NCI-H1092 treated with DMSO at 0.1 percent for 48 hours (cell line): Measurements from ENCODE around the gene EDNRB.
"Not testable (repeated sequence)": the region's sequence is repeated elsewhere in the genome, so short reads cannot be mapped to it uniquely, and the experiment has no call there.

Experiments used
- DNase-seq: peaks from one replicate; lab custom pipeline; 2025; lab: John Stamatoyannopoulos, UW

The EDNRB gene

DNA sequence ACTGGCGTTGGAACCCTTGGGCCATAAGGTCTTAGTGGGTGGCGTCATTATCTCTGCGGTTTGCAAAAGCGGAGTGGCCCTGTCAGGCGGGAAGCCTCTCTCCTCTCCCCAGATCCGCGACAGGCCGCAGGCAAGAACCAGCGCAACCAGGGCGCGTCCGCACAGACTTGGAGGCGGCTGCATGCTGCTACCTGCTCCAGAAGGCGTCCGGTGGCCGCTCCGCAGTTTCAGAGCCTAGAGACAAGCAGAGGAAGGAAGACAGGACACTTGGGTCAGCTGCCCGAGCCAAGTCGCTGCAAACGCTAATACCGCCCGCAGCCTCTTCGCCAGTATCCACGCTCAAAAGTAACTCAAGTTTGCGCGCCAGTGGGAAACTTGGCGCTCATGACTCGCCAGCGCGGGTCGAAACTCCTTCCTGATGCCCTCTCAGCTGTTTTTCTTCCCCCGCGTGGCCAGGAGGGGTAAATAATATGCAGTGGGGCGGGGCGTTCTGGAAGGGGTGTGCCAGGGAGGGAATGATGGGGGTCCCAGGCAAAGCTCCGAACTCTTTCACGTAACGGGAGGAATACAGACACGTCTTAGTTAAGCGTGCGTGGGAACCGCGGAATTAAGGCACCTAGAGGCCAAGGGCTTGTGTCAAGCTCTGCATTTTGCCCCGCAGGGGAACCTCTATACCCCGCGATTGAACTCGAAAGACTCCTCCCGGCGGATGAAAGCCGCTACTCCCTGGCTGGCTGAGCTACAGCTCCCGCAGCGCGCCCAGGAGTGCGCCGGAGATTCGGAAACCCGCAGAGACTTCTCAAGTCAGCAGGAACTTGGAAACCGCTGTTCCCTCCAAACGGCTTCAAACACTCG is at the start of gene EDNRB:
Gene EDNRB, minus strand, starts transcription at position 441 of the 855 bp plus-strand sequence. Its CDS starts 258 bp downstream, at position 183.
- peak; percentile 51 for DNase-seq

DNA sequence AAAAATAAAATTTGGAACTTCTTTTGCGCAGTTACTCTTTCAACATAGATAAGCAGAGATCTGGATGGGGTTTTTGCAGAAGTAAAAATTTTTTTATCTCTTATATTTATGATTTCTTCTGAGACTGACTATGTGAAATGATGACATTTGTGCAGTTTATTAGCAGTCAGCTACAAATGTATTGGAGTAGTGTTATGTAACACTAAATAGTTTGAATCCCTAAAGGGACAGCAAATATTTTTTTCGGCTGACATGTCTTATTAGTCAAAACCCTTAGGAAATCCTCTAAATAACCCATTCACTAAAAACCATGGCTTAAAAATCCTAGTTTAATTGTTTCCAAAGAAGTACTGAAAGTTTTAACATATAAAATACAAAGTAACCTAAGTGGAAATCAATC is 48.0 kb upstream of the EDNRB start:
- no peak for DNase-seq

- DNase-seq = no peak
These were observed 34.1 kb upstream of the EDNRB start for GRCh38 chr13:77952737-77953136.

- no peak for DNase-seq
These were observed 33.6 kb upstream of the EDNRB start for GRCh38 chr13:77952276-77952675.

- DNase-seq = no peak
These were observed 27.9 kb upstream of the EDNRB start for GRCh38 chr13:77946522-77946921.

- DNase-seq = not testable (repeated sequence)
These were observed 16.4 kb upstream of the EDNRB start for GRCh38 chr13:77935063-77935462.

GRCh38 chr13:77930430-77930829 is 11.8 kb upstream of the EDNRB start:
- DNase-seq = no peak

DNA sequence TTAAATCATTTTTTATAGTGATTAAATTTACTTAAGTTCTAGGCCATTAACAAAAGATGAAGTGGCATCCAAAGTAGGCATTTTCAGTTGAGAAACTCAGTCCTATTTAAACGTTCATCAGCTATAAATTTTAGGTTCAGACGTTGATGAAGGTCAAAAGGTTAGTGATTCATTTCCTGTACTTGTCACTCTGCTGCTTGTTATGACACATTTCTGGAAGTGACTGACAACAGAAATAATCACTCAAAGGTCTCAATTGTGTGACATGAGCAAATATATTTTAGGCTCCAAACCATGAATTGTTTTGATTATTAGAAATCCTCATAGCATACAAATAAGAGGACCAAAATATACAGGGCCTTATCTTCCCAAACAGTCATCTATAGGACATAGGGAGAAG is 10.3 kb upstream of the EDNRB start:
- no peak for DNase-seq

- DNase-seq = no peak
These were observed 7.0 kb upstream of the EDNRB start for GRCh38 chr13:77925616-77926015.

DNA sequence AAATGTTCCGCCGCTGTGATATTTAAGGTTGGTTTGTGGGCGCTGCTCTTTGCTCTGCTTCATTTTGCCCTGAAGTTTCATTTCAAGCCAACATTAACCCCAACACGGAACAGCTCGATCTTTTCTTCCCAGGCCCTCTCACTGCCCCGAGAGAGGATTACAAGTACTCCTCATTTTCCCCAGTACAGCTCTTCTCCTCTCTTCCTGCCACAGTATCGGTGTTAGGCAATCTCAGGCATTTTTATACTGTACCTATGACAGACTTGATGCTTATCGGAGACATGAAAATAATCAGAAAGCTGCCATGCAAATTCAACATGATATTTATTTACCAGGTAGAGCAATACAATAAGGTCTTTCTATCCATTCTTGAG is 1.3 kb upstream of the EDNRB start:
- no peak for DNase-seq

- peak; percentile 56 for DNase-seq
These were observed 752 bp upstream of the EDNRB start for GRCh38 chr13:77919246-77919920.

- no peak for DNase-seq
These were observed 2.1 kb downstream of the EDNRB start for GRCh38 chr13:77916488-77916887.

DNA sequence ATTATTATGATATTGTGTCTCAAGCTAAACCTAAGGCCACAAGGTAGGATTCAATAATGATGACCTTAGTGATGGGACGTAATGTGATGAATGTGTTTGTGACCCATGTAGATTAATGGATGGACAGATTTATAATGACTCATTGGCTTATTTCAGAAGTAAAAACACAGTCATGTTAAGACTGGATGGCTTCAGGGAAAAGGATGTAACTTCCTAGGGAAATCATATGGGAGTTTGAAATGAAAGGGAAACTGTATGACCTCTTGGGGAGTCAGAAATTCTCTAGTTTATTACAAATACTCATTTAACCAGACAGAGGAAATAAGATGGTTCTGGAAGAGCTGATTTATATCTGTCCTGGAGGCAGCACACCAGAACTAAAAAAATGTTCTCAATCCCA is 2.9 kb downstream of the EDNRB start:
- DNase-seq = no peak

GRCh38 chr13:77913003-77913402 is 5.6 kb downstream of the EDNRB start:
- no peak for DNase-seq

DNA sequence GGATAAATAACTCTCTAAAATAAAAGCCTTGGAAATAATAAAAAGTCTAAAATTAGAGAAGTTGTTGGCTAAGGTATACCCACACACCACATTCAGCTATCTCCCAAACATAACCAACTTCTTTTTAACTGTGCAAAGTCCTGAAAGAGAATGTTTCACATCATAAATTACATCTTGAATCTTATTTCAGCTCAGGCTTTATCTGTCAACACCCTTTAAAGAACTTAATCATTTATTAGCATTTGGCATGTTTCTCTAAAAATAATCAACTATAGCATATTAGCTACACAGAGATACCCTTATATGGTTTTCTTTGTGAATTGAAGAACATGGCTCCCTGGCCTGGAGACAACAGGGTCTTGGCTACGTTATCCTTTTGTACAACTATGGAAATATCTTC is 6.9 kb downstream of the EDNRB start:
- no peak for DNase-seq

DNA sequence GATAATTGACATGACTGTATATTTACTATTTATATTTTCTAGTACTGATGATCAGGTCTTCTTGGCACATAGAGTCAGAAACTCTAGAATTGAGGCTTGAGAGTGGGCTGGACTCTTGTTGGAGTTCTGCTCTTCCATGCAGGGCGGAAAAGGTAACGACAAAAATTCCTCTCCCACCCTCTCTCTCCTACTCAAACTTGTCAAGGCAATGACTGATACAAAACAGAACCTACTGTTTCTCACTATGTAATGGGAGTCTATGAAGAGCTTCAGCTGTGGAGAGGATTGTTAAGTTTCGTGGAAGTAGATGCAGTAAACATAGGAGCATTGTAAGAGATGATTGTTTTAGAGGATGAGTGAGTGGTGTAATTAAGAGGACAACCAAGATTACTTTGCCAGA is 8.8 kb downstream of the EDNRB start:
- no peak for DNase-seq

DNA sequence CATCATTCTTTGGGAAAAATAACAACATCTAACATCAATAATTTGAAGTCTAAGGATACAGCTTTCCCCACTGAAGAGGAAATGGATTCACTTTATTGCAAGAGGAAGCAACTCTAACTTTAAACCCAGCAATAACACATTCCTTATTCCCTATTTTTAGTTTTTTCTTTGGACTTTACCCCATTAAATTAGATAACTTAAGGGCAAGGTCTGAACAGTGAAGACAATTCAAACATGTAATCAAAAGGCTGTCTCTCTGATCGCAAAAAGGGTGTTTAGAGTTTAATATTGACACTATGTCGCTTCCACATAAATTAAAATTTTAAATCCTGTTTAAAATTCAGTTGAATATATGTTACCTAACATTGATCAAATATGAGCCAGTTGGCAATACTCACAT is 10.1 kb downstream of the EDNRB start:
- no peak for DNase-seq

GRCh38 chr13:77907666-77908341 is 10.8 kb downstream of the EDNRB start:
- DNase-seq = no peak

GRCh38 chr13:77904031-77904430 is 14.6 kb downstream of the EDNRB start:
- DNase-seq = no peak

DNA sequence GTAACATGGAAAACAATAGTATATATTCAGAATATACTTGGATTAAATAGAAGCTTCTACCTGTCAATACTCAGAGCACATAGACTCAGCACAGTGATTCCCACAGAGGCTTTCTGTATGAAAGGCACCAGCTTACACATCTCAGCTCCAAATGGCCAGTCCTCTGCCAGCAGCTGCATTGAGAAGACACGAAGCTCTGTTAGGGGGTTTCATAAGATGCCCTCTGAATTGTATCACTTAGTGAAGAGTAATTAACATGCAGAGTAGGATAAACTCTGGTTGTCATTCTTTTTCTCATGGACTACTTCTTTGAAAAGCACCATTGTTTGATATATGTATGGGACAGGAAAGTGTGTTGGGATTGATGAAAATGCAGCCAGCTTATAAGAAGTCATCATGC is 15.2 kb downstream of the EDNRB start:
- no peak for DNase-seq

- no peak for DNase-seq
These were observed 16.2 kb downstream of the EDNRB start for GRCh38 chr13:77902319-77902963.

DNA sequence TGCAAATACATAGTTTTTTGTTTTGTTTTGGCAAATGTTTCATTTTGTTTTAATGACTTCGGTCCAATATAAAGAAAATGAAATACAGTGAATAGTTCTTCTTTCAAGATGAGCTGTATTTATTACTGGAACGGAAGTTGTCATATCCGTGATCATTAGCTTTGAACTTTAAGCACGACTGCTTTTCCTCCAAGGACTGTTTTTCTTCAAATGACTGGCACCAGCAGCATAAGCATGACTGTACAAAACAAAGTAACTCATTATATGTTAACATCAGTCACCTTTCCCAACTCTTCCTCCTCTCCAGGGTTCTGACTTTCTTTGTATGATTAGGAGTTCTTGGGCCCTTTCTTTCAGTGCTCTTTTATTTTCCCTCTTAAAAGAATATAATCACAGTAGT is 20.5 kb downstream of the EDNRB start:
- no peak for DNase-seq
